Dermis blood vessel endothelial cell (primary cell): ENCODE data around the gene EIPR1. TPM values are rescaled to one million over a fixed set of nuclear protein-coding genes. Genes with fewer than 3 reads are reported as not detected.
A peak's percentile ranks its signal among the peaks of the same experiment; 100 is the strongest.
"Not testable (repeated sequence)": the region's sequence is repeated elsewhere in the genome, so short reads cannot be mapped to it uniquely, and the experiment has no call there.

ENCODE experiments used
- DNase-seq: peaks from one replicate; pipeline ENCODE4 v3.0.0; 2010
- total RNA-seq: library from RNA; depleted of rRNA; stranded (reverse); fragments of >200 nt; gene quantifications from 2 replicates; pipeline ENCODE4 v1.2.3, GENCODE V29; 2014

EIPR1 gene
- total RNA-seq, 1 donor from 2014 or later = 39.3 TPM

- no peak for DNase-seq
Observed at GRCh38 chr2:3209258-3209657, 168.4 kb downstream of the EIPR1 start.

GRCh38 chr2:3208591-3208990 is 169.0 kb downstream of the EIPR1 start:
- DNase-seq = no peak

DNA sequence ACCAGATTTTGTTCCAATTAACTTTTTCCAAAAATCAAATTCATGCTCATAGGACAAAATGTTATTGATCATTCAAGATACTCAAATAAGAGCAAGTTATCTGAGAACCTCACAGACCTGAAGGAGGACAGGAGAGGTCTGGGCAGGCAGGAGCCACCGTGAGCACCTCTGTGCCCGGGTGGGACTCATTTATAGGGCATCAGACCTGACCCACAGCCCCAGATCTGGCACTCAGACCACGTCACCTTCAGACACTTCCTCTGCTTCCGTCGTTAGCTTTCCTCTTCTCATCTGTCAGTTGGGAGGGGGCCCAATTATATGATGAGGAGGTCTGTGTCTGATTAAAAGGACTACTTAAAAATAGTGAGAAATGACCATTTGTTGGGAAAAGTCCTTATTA is 169.4 kb downstream of the EIPR1 start:
- DNase-seq = no peak

DNA sequence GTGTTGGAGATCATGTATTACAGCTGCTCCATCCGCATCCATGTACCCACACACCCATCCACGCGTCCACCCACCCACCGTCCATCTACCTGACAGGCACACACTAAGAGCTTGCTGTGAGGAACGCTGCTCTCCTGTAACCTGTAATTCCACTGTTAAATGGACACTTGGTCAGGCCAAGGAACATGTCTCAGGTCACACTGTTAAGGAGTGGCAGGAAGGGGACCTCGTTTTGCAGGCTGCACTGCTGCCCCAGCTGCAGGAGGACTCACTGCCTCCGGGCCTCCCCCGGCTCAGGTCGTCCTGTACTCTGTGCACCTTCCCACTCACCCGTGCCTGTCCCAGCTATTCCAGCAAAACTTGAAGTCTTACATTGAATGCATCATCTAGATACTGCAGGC is 170.5 kb downstream of the EIPR1 start:
- no peak for DNase-seq

DNA sequence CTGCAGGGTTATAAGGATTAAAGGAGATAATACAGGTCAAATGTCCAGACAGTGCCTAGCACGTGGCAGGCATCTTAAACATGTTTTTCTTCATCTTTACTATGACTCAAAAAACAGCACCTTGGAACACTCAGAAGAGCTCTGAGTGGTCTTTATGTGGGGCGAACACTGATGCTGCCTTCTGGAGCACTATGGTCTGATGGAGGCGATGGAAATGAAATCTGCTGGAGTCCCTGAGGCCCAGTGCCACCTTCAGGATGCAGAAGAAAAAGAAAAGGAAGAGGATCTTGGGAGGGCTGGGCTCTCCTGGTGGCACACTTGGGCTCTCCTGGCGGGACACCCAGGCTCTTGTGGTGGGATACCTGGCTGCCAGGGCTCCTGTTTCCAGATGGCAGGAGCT is 171.8 kb downstream of the EIPR1 start:
- no peak for DNase-seq

- DNase-seq = no peak
Observed at GRCh38 chr2:3204031-3204821, 173.4 kb downstream of the EIPR1 start.

GRCh38 chr2:3203497-3204019 is 174.1 kb downstream of the EIPR1 start:
- no peak for DNase-seq

GRCh38 chr2:3202926-3203325 is 174.7 kb downstream of the EIPR1 start:
- DNase-seq = no peak

DNA sequence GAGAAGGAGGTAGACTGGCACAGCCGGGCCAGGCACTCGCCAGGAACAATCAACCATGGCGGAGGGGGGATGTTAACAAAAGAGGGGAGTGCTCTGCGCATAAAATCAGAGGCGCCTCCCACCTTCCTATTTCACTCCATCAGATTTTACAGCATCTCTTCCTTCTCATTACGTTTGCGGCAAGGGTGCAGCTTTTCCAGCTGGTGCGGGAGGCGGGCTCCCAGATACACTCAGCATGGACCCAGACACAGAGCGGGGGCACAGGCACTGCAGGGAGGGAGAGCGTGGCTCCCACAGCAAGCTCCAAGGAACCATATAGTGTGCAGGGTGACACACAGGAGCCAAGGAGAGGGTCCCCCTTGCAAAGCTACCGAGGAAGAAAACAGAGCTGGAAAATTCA is 176.3 kb downstream of the EIPR1 start:
- DNase-seq = no peak

DNA sequence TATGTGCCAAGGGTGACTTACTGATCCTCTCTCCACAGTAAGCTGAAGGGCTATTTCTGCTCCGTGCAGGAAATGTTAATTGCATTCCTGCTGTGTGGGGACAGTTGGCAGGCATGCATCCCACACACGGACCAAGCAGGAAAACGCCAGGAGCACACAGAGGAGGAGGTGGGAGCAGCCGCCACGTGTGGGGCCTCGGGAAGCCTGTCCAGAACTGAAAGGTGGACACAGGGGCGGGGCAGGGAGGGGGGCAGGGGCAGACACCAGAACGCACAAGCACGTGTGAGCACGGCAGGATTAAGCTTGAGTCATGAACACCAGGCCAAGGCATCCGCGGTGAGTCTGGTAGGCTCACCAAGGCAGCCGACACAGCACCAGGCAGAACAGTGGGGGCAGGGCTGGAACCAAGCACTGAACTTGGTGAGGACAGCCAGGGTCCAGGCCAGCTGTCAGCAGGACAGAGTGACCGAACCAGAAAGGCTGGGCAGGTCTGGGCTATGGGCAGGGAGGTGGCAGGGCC is 177.1 kb downstream of the EIPR1 start:
- DNase-seq = peak; percentile 30

GRCh38 chr2:3199627-3200345 is 177.8 kb downstream of the EIPR1 start:
- DNase-seq = no peak

DNA sequence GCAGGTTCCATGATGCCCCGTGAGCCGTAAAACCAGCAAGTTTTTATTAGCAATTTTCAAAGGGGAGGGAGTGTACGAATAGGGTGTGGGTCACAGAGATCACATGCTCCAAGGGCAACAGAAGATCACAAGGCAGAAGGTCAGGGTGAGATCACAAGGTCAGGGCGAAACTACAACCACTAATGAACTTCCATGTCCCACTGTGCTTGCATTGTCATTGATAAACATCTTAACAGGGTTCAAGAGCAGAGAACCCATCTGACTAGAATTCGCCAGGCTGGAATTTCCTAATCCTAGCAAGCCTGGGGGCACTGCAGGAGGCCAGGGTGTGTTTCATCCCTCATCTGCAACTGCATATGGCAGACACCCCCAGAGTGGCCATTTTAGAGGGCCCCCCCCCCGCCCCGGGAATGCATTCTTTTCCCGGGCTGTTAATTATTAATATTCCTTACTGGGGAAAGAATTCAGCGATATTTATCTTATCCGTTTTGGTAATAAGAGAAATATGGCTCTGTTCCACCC is 178.9 kb downstream of the EIPR1 start:
- not testable (repeated sequence) for DNase-seq

- DNase-seq = peak; percentile 32
Observed at GRCh38 chr2:3198119-3198518, 179.5 kb downstream of the EIPR1 start.

GRCh38 chr2:3197308-3197707 is 180.3 kb downstream of the EIPR1 start:
- no peak for DNase-seq

DNA sequence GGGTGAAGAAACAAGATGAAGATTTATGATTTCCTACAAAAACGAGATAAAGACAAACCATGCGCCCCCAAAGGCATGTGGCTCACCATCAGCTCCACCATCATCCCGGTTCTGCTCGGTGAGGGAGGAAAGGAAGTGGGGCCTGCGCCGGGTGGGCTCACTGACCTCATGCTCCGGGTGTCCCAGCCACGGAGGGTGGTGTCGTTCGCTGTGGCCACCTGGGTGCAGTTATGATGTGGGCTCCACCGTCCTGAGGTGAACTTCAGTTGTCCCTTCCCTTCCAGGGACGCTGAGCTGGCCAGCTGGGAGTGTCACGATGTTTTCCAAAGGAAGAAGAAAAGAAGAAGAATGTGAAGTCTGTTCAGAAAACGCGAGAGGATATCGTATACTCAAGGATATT is 180.9 kb downstream of the EIPR1 start:
- DNase-seq = no peak

DNA sequence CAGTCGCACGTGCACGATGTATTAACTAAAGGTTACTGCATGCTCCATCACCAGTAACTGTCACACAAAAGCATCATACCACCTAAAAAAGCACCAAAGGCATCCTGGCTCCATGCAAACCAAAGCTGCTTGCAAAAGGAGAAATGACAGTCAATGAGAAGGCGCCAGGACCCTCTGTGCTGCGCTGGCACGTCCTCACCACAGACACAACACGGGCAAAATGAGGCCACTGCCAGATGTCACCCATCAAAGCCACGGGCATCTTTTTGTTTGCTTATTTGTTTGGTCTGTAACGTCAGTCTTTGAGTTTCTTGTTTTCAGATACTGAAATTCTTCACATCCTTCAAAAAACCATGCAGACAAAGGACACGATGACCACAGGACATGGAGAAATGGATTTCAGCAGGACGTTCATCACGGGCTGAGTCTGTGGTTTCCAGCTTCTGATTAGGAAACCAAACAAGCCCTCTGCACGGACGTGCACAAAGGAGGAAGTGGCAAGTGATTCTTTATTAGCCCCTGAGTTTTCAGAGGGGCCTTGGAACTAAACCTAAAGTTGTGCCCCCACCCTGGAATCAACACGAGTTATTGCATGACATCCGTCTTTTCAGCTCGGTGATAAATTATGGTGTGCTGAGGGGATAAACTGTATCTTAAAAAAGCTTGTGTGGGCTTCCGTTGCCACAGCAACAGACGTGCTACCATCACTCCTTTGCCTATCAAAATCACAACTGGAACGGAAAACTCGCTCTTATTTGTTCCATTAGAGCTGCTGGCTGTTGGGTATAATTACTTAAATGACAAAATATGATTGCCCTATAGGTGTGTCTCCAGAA is 181.8 kb downstream of the EIPR1 start:
- no peak for DNase-seq

GRCh38 chr2:3194828-3195227 is 182.8 kb downstream of the EIPR1 start:
- DNase-seq = no peak

GRCh38 chr2:3193443-3194330 is 183.9 kb downstream of the EIPR1 start:
- DNase-seq = no peak

- DNase-seq = no peak
Observed at GRCh38 chr2:3192920-3193319, 184.7 kb downstream of the EIPR1 start.

DNA sequence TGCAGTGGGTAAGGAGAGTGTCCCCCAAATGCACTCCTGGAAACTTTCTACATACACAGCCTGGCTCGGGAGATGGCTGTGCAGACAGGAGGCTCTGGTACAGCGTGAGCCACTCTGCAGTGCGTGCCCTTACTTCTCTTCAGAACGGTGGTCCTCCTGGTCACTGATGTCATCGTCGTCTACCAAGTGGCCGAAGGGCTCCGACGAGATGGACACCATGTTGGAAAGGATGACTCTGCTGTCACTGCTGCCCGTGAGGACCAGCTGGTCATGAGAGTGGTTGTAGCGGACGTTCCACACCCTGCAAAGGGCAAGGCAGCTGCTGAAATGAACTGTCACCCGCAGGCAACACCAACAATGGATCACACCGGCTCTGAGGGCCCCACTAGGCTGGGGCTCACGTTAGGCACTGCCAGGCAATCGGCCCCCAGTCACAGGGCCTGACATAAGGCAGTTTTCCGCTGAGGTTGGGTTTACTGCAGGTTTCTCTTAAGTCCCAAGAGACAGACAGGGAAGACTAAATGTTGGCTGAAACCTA is 185.3 kb downstream of the EIPR1 start:
- no peak for DNase-seq

DNA sequence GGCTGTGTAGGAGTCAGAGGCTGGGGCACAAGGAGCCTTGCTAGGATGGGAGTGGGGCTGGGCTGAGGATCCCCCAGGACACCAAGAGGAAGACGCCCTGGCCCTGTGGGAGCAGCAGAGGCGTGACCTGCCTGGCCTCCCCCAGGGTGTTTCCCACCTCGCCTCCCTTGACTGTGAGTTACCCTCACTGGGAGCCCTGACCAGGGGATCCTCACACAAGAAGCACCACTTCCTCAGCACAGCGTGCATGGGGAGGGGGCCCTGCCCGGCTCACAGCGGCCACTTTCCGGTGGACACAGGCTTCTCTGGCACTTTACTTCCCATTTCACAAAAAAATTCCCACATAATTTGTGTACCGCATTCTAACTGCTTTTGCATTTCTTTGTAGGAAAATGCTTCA is 187.7 kb downstream of the EIPR1 start:
- DNase-seq = no peak
